Left lung (tissue), 10 donors: ENCODE measurements around the gene DOCK3. TPM values are rescaled to one million over a fixed set of nuclear protein-coding genes. Genes with fewer than 3 reads are reported as not detected.

ENCODE experiments used
- ATAC-seq: fragments of 200-7000 bp; cut with Tn5 transposase; one replicate; pipeline ENCODE4 v1.9.1; 2020; ENCODE audit warnings: moderate library complexity
- DNase-seq, 4 donors: peaks; one replicate each; pipeline ENCODE4 v3.0.0-alpha.2; 2013 to 2020
- H3K27ac ChIP-seq, 2 donors: fragments of 200-600 bp; sonication (generic) in 1 of 2; one replicate each; pipeline versions ENCODE4 v1.5.0 to v1.8.0; 2020 to 2021
- H3K27me3 ChIP-seq, 2 donors: fragments of 200-600 bp; sonication (generic) in 1 of 2; one replicate each; pipeline versions ENCODE4 v1.5.0 to v1.8.0; 2020 to 2021
- H3K36me3 ChIP-seq, 2 donors: fragments of 200-600 bp; sonication (generic) in 1 of 2; one replicate each; pipeline versions ENCODE4 v1.5.0 to v1.8.0; 2020 to 2021
- H3K4me1 ChIP-seq, 2 donors: fragments of 200-600 bp; one replicate each; pipeline ENCODE4 v1.8.0; 2021
- H3K4me3 ChIP-seq, 2 donors: fragments of 200-600 bp; sonication (generic) in 1 of 2; one replicate each; pipeline versions ENCODE4 v1.5.0 to v1.8.0; 2020 to 2021; ENCODE audit warnings: mild to moderate bottlenecking in 1 of 2
- H3K9me3 ChIP-seq, 2 donors: fragments of 200-600 bp; sonication (generic) in 1 of 2; one replicate each; pipeline versions ENCODE4 v1.5.0 to v1.8.0; 2020 to 2021
- intact Hi-C, 2 donors: fragments of 100-400 bp; cut with DNase I; formaldehyde crosslinking; loops; one replicate each; pipeline versions ENCODE4 v1.11.2 to v1.14.2; 2022
- polyA plus RNA-seq, 6 donors: library from polyadenylated mRNA; unstranded; fragments of 120-200 nt; gene quantifications; one replicate each; pipeline ENCODE4 v1.2.1, GENCODE V29; 2013; ENCODE audit not compliant: insufficient read length in 6 of 6
- total RNA-seq, 2 donors: library from RNA; stranded (reverse); fragmentation: NEBNext Ultra II Directional; extraction: Animal tissue kit (Norgen Biotek cat#: 25700); gene quantifications; one replicate each; pipeline ENCODE4 v1.2.1, GENCODE V29; 2021
- TF ChIP-seq, protein P1 (sequence below), 2 donors: fragments of 200-600 bp; sonication (generic) in 1 of 2; IDR thresholded peaks; one replicate each; pipeline versions ENCODE4 v1.5.0 to v1.8.0; 2021; ENCODE audit warnings: antibody characterized with exemption in 2 of 2
- donor health status: DM: no; HTN: yes; CAD: no.
- donor health status: DM: no; HTN: no; CAD: no.

Gene DOCK3
- total and polyA plus RNA-seq, 8 donors = 0.34 to 2.2 (median 1.8) TPM

DNA sequence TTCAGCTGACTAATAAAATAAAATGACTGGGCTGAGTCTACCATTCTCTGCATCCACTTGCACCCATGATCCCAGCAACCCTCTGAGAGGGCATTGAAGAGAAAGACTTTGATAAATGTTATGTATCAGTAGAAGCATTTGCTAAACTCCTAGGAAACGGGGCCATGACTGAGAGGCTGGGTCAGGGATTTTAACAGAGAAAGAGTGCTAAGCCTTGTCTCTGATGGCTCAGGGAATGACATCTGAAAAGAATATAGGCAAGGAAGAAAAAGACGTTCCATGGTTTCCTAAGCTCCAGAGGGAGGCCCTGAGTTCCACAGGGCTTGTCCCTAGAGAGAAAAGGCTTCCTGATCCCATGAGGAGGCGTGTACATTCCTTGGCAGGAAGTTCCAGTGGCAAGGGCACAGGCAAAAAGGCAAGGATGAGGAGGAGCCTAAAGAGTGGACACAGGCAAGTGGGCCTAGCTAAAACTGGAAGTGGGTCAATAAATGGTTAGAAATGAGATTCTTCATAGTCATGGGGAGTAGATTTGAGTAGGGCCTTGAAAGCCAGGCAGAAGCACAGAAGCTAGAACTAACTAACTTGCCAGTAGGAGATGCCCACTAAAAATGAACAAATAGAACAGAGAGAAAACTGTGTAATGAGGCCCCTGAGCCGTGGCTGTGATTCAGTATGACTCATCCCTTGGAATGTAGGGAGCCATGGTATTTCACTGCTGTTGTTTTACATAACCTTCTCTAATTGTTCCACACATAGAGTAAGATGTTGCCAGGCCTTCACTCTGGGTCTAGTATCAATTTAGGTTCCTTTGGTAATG, 665.5 kb downstream of the DOCK3 start:
- peak; percentile 92 for ATAC-seq

DNA sequence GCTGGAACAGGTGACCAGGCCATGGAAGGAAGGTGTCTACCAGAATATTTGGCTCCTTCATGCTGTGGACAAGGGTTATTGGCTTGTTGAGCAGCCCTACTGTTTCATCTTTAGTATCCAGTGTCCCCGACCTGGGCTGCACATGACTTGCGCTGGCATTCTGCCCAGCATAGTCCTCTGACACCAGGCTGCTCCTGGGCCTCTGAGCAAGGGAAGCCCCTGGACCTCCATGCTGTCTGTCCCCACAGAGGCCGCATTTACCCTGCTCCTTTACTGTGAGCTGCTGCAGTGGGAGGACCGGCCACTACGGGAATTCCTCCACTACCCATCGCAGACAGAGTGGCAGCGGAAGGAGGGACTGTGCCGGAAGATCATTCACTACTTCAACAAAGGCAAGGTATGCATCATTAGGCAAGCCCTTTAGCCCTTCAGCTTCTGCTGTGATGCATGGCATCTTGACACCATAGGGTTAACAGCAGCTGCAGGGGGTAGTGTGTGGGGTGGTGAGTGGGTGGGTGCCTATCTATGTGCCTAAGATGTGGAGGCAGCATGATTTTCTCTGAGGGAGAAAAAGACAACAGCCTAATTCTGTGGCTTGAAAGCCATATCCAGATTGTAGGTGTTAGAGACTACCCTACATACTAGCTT, 666.4 kb downstream of the DOCK3 start:
- no peaks in the 10 kb centered on the region for H3K36me3 ChIP-seq
- intact Hi-C loops = no loop called here
- TF ChIP-seq, protein P1, sequence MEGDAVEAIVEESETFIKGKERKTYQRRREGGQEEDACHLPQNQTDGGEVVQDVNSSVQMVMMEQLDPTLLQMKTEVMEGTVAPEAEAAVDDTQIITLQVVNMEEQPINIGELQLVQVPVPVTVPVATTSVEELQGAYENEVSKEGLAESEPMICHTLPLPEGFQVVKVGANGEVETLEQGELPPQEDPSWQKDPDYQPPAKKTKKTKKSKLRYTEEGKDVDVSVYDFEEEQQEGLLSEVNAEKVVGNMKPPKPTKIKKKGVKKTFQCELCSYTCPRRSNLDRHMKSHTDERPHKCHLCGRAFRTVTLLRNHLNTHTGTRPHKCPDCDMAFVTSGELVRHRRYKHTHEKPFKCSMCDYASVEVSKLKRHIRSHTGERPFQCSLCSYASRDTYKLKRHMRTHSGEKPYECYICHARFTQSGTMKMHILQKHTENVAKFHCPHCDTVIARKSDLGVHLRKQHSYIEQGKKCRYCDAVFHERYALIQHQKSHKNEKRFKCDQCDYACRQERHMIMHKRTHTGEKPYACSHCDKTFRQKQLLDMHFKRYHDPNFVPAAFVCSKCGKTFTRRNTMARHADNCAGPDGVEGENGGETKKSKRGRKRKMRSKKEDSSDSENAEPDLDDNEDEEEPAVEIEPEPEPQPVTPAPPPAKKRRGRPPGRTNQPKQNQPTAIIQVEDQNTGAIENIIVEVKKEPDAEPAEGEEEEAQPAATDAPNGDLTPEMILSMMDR (IDR thresholded peaks at IDR 0.05) = no peak
- no peaks in the 10 kb centered on the region for H3K9me3 ChIP-seq
- H3K4me3 ChIP-seq = no peak overlapping the region
- ATAC-seq (no peak), DNase-seq (no peak)
- H3K27me3 ChIP-seq = no peaks in the 10 kb centered on the region
- H3K27ac ChIP-seq = peak overlapping the region; percentile 61 to 81
- no peaks in the 10 kb centered on the region for H3K4me1 ChIP-seq

More for the DNA sequence above, 665.5 kb downstream of the DOCK3 start:
- no peak for DNase-seq
- Histone ChIP-seq H3K27ac (peak overlapping the region; percentile 61 to 81), H3K27me3 (no peaks in the 10 kb centered on the region), H3K4me1 (no peaks in the 10 kb centered on the region), H3K36me3 (no peaks in the 10 kb centered on the region), H3K4me3 (no peak overlapping the region), H3K9me3 (no peaks in the 10 kb centered on the region)
- intact Hi-C loops = no loop called here
- TF ChIP-seq, protein P1 (IDR thresholded peaks at IDR 0.05) = no peak

DNA sequence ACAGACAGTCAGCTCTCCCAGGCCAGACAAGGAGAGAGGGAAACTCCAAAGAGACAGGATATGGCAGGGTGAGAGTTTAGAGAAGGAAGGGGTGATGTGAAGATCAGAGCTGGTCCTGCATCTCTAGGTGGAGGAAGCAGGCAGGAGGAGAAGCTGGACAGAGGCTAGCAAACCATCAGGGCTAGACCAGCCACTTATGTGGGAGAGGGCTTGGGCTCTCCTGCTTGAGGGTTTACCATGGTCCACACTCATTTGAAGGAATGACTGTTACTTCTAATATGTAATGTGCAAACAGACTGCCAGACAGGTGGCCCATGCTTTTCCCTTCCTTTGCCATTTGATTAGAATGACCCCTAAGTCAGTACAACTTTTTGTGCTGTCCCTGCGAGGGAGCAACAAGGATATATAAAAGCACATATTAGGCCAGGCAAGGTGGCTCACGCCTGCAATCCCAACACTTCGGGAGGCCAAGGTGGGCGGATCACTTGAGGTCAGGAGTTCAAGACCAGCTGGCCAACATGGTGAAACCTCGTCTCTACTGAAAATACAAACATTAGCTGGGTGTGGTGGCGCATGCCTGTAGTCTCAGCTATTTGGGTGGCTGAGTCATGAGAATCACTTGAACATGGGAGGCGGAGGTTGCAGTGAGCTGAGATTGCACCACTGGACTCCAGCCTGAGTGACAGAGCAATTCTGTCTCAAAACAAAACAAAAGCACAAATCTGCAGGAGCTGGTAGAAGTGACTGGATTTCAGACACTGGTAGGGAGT, 669.4 kb downstream of the DOCK3 start:
- TF ChIP-seq, protein P1 (IDR thresholded peaks at IDR 0.05) = no peak
- peak; percentile 51 for ATAC-seq
- Histone ChIP-seq H3K36me3 (no peaks in the 10 kb centered on the region), H3K27me3 (no peaks in the 10 kb centered on the region), H3K4me1 (no peaks in the 10 kb centered on the region), H3K9me3 (peaks cover 0 to 4% of the 10 kb centered on the region in 2 donors), H3K27ac (no peak overlapping the region), H3K4me3 (no peak overlapping the region)
- DNase-seq = peak in 1 of 4 donors; percentile 40
- intact Hi-C loops = no loop called here

DNA sequence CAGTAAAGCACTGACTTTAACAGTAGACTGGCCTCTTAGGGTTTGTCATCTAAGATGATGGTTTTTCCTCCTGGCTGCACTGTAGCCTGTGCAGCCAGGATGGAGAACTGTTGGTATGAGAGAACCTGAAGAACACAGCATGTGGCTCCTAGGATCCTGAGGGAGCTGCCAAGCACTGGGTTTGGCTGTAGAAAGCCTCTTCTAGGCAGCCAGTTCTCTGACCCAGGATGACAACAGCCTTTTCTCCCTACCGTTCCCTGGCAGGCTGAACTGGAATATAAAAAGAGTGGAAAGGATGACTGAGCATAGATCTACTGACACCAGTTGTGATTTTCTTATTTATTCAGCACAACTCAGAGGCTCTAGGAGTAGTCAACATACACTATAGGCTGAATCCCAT, 676.0 kb downstream of the DOCK3 start:
- Histone ChIP-seq H3K27me3 (no peaks in the 10 kb centered on the region), H3K4me3 (no peak overlapping the region), H3K4me1 (no peaks in the 10 kb centered on the region), H3K36me3 (no peaks in the 10 kb centered on the region), H3K9me3 (peaks cover 0 to 4% of the 10 kb centered on the region in 2 donors), H3K27ac (no peak overlapping the region)
- intact Hi-C loops = no loop called here
- TF ChIP-seq, protein P1 (IDR thresholded peaks at IDR 0.05) = no peak
- ATAC-seq (no peak), DNase-seq (no peak)

DNA sequence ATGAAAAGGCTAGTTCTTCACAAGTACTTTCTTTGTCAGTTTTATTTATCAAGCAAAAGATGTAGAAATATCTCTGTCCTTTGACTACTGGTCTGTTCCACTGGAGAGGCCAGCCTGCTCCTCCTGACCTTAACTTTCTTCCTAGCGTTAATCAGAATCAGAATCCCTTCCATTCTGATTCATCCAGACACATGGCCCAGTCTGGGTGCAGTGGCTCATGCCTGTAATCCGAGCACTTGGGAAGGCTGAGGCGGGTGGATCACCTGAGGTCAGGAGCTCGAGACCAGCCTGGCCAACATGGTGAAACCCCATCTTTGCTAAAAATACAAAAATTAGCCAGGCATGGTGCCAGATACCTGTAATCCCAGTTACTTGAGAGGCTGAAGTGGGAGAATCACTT, 678.4 kb downstream of the DOCK3 start:
- TF ChIP-seq, protein P1 (IDR thresholded peaks at IDR 0.05) = no peak
- Histone ChIP-seq H3K27me3 (no peaks in the 10 kb centered on the region), H3K4me1 (no peaks in the 10 kb centered on the region), H3K4me3 (no peak overlapping the region), H3K9me3 (no peaks in the 10 kb centered on the region), H3K36me3 (no peaks in the 10 kb centered on the region), H3K27ac (no peak overlapping the region)
- intact Hi-C loops = no loop called here
- no peak for ATAC-seq
- no peak for DNase-seq
